Heart left ventricle (tissue), 16 donors: Measurements from ENCODE around the gene RFNG. TPM values are rescaled to one million over a fixed set of nuclear protein-coding genes. Genes with fewer than 3 reads are reported as not detected.

Source experiments
- ATAC-seq, 4 donors: fragments of 200-7000 bp; cut with Tn5 transposase; one replicate each; pipeline ENCODE4 v1.9.1; 2020 to 2022; ENCODE audit warnings: moderate library complexity in 4 of 4, mild to moderate bottlenecking in 3 of 4, moderate number of reproducible peaks in 1 of 4
- DNase-seq, 5 donors: peaks; one replicate each; pipeline ENCODE4 v3.0.0-alpha.2; 2020
- H3K27ac ChIP-seq, 12 donors: fragments of 200-600 bp; sonication (generic) in 4 of 12; one replicate each; pipeline versions ENCODE4 v1.5.0 to v1.8.0; 2016 to 2022; ENCODE audit warnings: mild to moderate bottlenecking in 2 of 12
- H3K27me3 ChIP-seq, 9 donors: fragments of 200-600 bp; sonication (generic) in 2 of 9; one replicate each; pipeline versions ENCODE4 v1.5.1 to v1.8.0; 2016 to 2022; ENCODE audit warnings: mild to moderate bottlenecking in 3 of 9
- H3K36me3 ChIP-seq, 9 donors: fragments of 200-600 bp; sonication (generic) in 2 of 9; one replicate each; pipeline versions ENCODE4 v1.5.0 to v1.8.0; 2018 to 2022; ENCODE audit warnings: mild to moderate bottlenecking in 2 of 9
- H3K4me1 ChIP-seq, 12 donors: fragments of 200-600 bp; sonication (generic) in 4 of 12; one replicate each; pipeline versions ENCODE4 v1.5.0 to v1.8.0; 2016 to 2022; ENCODE audit warnings: mild to moderate bottlenecking in 3 of 12
- H3K4me3 ChIP-seq, 12 donors: fragments of 200-600 bp; sonication (generic) in 4 of 12; one replicate each; pipeline versions ENCODE4 v1.5.0 to v1.8.0; 2017 to 2022; ENCODE audit warnings: mild to moderate bottlenecking in 9 of 12, moderate library complexity in 4 of 12
- H3K9me3 ChIP-seq, 12 donors: fragments of 200-600 bp; sonication (generic) in 4 of 12; one replicate each; pipeline versions ENCODE4 v1.5.0 to v1.8.0; 2016 to 2022; ENCODE audit warnings: mild to moderate bottlenecking in 1 of 12
- CTCF ChIP-seq, 12 donors: fragments of 200-600 bp; sonication (generic) in 4 of 12; IDR thresholded peaks; one replicate each; pipeline versions ENCODE4 v1.5.0 to v1.8.0; 2018 to 2022; ENCODE audit warnings: antibody characterized with exemption in 12 of 12, mild to moderate bottlenecking in 5 of 12
- POLR2A ChIP-seq, 2 donors: fragments of 450-650 bp; IDR thresholded peaks; one replicate each; pipeline ENCODE4 v1.6.1; 2017; ENCODE audit warnings: antibody characterized with exemption in 2 of 2, mild to moderate bottlenecking in 2 of 2, moderate library complexity in 2 of 2
- WGBS, 4 donors: extraction: QIAGEN DNeasy Blood & Tissue Kit in 2 of 4; methylation state at CpG; one replicate each; pipeline versions ENCODE4 v1.1.5 to v1.1.7; 2013 to 2018; 5-methylcytosine and 5-hydroxymethylcytosine counted together
- intact Hi-C, 10 donors: fragments of 100-400 bp; cut with DNase I; formaldehyde crosslinking; loops; one replicate each; pipeline versions ENCODE4 v1.11.1 to v1.14.2; 2022
- polyA plus RNA-seq, 2 donors: library from polyadenylated mRNA; stranded (reverse); fragments of 200-250 nt; gene quantifications; one replicate each; pipeline ENCODE4 v1.2.3, GENCODE V29; 2013
- total RNA-seq, 9 donors: library from RNA; depleted of rRNA in 2 of 9; stranded (reverse); fragments of >200 nt in 2 of 9; fragmentation: NEBNext Ultra II Directional in 3 of 9; extraction: Animal tissue kit (Norgen Biotek cat#: 25700) in 3 of 9; gene quantifications; one replicate each; pipeline versions ENCODE4 v1.1.0 to v1.2.4, GENCODE V29; 2016 to 2023
- donor health status: ischemic (EF 13 %, LVEDD 7.1; RV severe dilation, severe dysfunction).
- donor health status: healthy with polysubstance abuse.
- donor health status: DM: no; HTN: yes; CAD: no.
- donor health status: DM: no; HTN: no; CAD: no.
- donor health status: ischemic (EF 25% LVEDD 6.9; RV normal size, moderate dysfunction).
- donor health status: ischemic (EF 25% LVEDD 5.7; RV mildly dilated, moderate dysfunction).
- donor health status: healthy.
- donor health status: DM: yes; HTN: yes; CAD: no.
- donor health status: ischemic (EF 35%, LVEDD 5.7; RV mildly dilated, moderate dysfunction).
- donor health status: nonischemic (EF 11% LVEDD 7.7; RV severe dilation, severe dysfunction).
- donor health status: DM: yes; HTN: yes; CAD: no.
- donor health status: PGD.
- donor health status: ischemic (EF 29% LVEDD 5.4; RV normal size, mild dysfunction).
- donor health status: nonischemic (EF 23%, LVEDD 6.1; RV moderate dilation, normal function).

The RFNG gene
- total and polyA plus RNA-seq, 11 donors, result 16.4 to 30.6 (median 21.2) TPM

- H3K4me1 ChIP-seq, result peaks cover 0 to 48% (median 21%) of the 10 kb centered on the region in 12 donors
- intact Hi-C loops, result no loop called here
- ATAC-seq (no peak), DNase-seq (no peak)
- no peaks in the 10 kb centered on the region for H3K9me3 ChIP-seq
- no peak overlapping the region for H3K27ac ChIP-seq
- H3K27me3 ChIP-seq, result no peaks in the 10 kb centered on the region
- no peaks in the 10 kb centered on the region for H3K36me3 ChIP-seq
- TF ChIP-seq CTCF (IDR thresholded peaks at IDR 0.05) (no peak), POLR2A (IDR thresholded peaks at IDR 0.05) (no peak)
- WGBS, 4 donors, result 87 to 91% (median 90%) methylated on average over 29 to 30 of the region's 30 CpGs
- no peak overlapping the region for H3K4me3 ChIP-seq
Measured at GRCh38 chr17:82005701-82006348, 45.8 kb downstream of the RFNG start.

DNA sequence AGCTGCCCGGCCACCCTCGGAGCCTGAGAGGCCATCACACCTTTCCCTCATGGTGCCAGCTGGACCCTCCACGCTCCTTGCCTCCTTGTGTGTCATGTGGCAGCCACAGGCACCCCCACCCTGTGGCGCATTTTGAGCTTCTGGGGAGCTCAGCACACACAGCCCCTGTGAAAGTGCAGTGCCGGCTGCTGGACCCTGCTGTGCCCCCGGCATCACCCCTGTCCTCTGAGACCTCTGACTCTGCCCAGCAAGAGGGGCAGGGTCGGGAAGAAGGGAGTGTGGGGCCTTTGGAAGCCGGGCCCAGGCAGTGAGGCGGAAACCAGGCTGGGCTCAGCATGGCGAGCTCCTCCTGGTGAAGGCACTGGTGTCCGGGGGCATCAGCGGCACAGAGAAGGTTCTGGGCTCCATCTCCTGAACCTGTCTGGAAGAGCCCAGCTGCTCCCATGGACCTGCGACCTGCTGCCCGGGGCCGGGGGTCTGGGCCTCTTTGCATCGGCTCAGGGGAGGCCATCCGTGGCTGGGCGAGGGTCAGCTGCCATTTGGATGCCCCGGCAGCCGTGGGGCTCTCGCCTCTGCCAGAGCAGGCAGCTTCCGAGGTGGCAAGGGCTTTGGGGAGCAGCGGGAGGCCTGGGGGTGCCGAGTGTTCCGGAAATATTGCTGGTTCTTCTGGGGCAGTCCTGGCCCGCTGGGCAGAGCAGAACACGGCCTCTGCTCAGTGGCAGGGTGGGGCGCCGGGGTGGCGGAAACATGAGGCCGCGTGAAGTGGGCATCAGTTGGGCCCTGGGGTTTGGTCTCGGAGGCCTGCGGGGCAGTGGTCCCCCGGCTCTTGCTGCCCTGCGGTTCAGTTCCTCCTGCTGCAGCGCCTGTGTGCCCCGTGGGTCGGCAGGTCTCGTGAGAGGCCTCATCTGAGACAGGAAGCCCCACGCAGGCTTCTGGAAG is 46.8 kb downstream of the RFNG start:
- TF ChIP-seq CTCF (IDR thresholded peaks at IDR 0.05) (no peak), POLR2A (IDR thresholded peaks at IDR 0.05) (no peak)
- Histone ChIP-seq H3K4me3 (no peak overlapping the region), H3K27me3 (no peaks in the 10 kb centered on the region), H3K9me3 (no peaks in the 10 kb centered on the region), H3K27ac (peak overlapping the region in 1 of 12 donors; percentile 66), H3K4me1 (peaks cover 0 to 48% (median 21%) of the 10 kb centered on the region in 12 donors), H3K36me3 (no peaks in the 10 kb centered on the region)
- DNase-seq, result no peak
- WGBS, 4 donors, result 88 to 90% (median 89%) methylated on average over 31 to 41 of the region's 41 CpGs
- no peak for ATAC-seq
- intact Hi-C loops, result no loop called here

GRCh38 chr17:82003411-82004381 is 47.9 kb downstream of the RFNG start:
- peak in 4 of 5 donors; percentile 53 to 70 (median 62) for DNase-seq
- peak; percentile 6 to 72 (median 57) for ATAC-seq
- WGBS, 4 donors, result 63 to 83% (median 70%) methylated on average over 36 to 53 of the region's 53 CpGs
- Histone ChIP-seq H3K4me3 (peak overlapping the region in 1 of 12 donors; percentile 12), H3K36me3 (no peaks in the 10 kb centered on the region), H3K27ac (peak overlapping the region in 1 of 12 donors; percentile 66), H3K9me3 (no peaks in the 10 kb centered on the region), H3K27me3 (no peaks in the 10 kb centered on the region), H3K4me1 (peaks cover 0 to 39% (median 18%) of the 10 kb centered on the region in 12 donors)
- intact Hi-C loops, result no loop called here
- TF ChIP-seq POLR2A (IDR thresholded peaks at IDR 0.05) (no peak), CTCF (IDR thresholded peaks at IDR 0.05) (no peak)
